Stimulated activated CD4-positive, alpha-beta T cell treated with anti-CD3 and anti-CD28 coated beads, Interleukin-15, amount 100 ng/mL, for 1 hour (primary cell): ENCODE results near the gene SGCA.

Experiments
- DNase-seq, 2 donors: peaks; one replicate each; pipeline ENCODE4 v3.0.0-alpha.2; 2020; ENCODE audit warnings: low read depth in 1 of 2, low spot score in 1 of 2

Gene SGCA

GRCh38 chr17:50165867-50166517 lies at the start of gene SGCA:
TSS of gene SGCA (plus strand) at chr17:50166005. CDS start at chr17:50166041, 36 bp downstream.
- no peak for DNase-seq

GRCh38 chr17:50117202-50118051 lies 48.4 kb upstream of the SGCA start:
- peak; percentile 31 to 58 for DNase-seq

GRCh38 chr17:50118076-50118827 lies 47.6 kb upstream of the SGCA start:
- no peak for DNase-seq

- no peak for DNase-seq
These were observed 47.0 kb upstream of the SGCA start for GRCh38 chr17:50118828-50119218.

- DNase-seq = no peak
These were observed 45.1 kb upstream of the SGCA start for GRCh38 chr17:50120475-50121253.

- no peak for DNase-seq
These were observed 42.9 kb upstream of the SGCA start for GRCh38 chr17:50122945-50123344.

GRCh38 chr17:50123649-50124349 lies 42.0 kb upstream of the SGCA start:
- DNase-seq = no peak

- DNase-seq = no peak
These were observed 40.3 kb upstream of the SGCA start for GRCh38 chr17:50125420-50125997.

GRCh38 chr17:50127697-50128361 lies 38.0 kb upstream of the SGCA start:
- DNase-seq = no peak

- DNase-seq = no peak
These were observed 37.1 kb upstream of the SGCA start for GRCh38 chr17:50128441-50129352.

GRCh38 chr17:50129353-50129727 lies 36.5 kb upstream of the SGCA start:
- DNase-seq = no peak

GRCh38 chr17:50129728-50130558 lies 35.9 kb upstream of the SGCA start, which contains the start of gene SAMD14:
TSS of gene SAMD14 (minus strand) at chr17:50130160. CDS start at chr17:50124959, 5,201 bp downstream.
- peak in 1 of 2 donors; percentile 28 for DNase-seq

- DNase-seq = no peak
These were observed 35.1 kb upstream of the SGCA start for GRCh38 chr17:50130559-50131305.

- no peak for DNase-seq
These were observed 33.6 kb upstream of the SGCA start for GRCh38 chr17:50132104-50132794.

GRCh38 chr17:50133028-50133768 lies 32.6 kb upstream of the SGCA start:
- no peak for DNase-seq

GRCh38 chr17:50133769-50134099 lies 32.1 kb upstream of the SGCA start:
- DNase-seq = no peak
